Heart left ventricle (tissue), 16 donors: ENCODE measurements around the gene PSMD9. TPM values are rescaled to one million over a fixed set of nuclear protein-coding genes. Genes with fewer than 3 reads are reported as not detected.
"Not testable (repeated sequence)": the region's sequence is repeated elsewhere in the genome, so short reads cannot be mapped to it uniquely, and the experiment has no call there.

Experiments
- ATAC-seq, 4 donors: fragments of 200-7000 bp; cut with Tn5 transposase; one replicate each; pipeline ENCODE4 v1.9.1; 2020 to 2022; ENCODE audit warnings: moderate library complexity in 4 of 4, mild to moderate bottlenecking in 3 of 4, moderate number of reproducible peaks in 1 of 4
- DNase-seq, 5 donors: peaks; one replicate each; pipeline ENCODE4 v3.0.0-alpha.2; 2020
- H3K27ac ChIP-seq, 12 donors: fragments of 200-600 bp; sonication (generic) in 4 of 12; one replicate each; pipeline versions ENCODE4 v1.5.0 to v1.8.0; 2016 to 2022; ENCODE audit warnings: mild to moderate bottlenecking in 2 of 12
- H3K27me3 ChIP-seq, 9 donors: fragments of 200-600 bp; sonication (generic) in 2 of 9; one replicate each; pipeline versions ENCODE4 v1.5.1 to v1.8.0; 2016 to 2022; ENCODE audit warnings: mild to moderate bottlenecking in 3 of 9
- H3K36me3 ChIP-seq, 9 donors: fragments of 200-600 bp; sonication (generic) in 2 of 9; one replicate each; pipeline versions ENCODE4 v1.5.0 to v1.8.0; 2018 to 2022; ENCODE audit warnings: mild to moderate bottlenecking in 2 of 9
- H3K4me1 ChIP-seq, 12 donors: fragments of 200-600 bp; sonication (generic) in 4 of 12; one replicate each; pipeline versions ENCODE4 v1.5.0 to v1.8.0; 2016 to 2022; ENCODE audit warnings: mild to moderate bottlenecking in 3 of 12
- H3K4me3 ChIP-seq, 12 donors: fragments of 200-600 bp; sonication (generic) in 4 of 12; one replicate each; pipeline versions ENCODE4 v1.5.0 to v1.8.0; 2017 to 2022; ENCODE audit warnings: mild to moderate bottlenecking in 9 of 12, moderate library complexity in 4 of 12
- H3K9me3 ChIP-seq, 12 donors: fragments of 200-600 bp; sonication (generic) in 4 of 12; one replicate each; pipeline versions ENCODE4 v1.5.0 to v1.8.0; 2016 to 2022; ENCODE audit warnings: mild to moderate bottlenecking in 1 of 12
- POLR2A ChIP-seq, 2 donors: fragments of 450-650 bp; IDR thresholded peaks; one replicate each; pipeline ENCODE4 v1.6.1; 2017; ENCODE audit warnings: antibody characterized with exemption in 2 of 2, mild to moderate bottlenecking in 2 of 2, moderate library complexity in 2 of 2
- WGBS, 4 donors: extraction: QIAGEN DNeasy Blood & Tissue Kit in 2 of 4; methylation state at CpG; one replicate each; pipeline versions ENCODE4 v1.1.5 to v1.1.7; 2013 to 2018; 5-methylcytosine and 5-hydroxymethylcytosine counted together
- intact Hi-C, 10 donors: fragments of 100-400 bp; cut with DNase I; formaldehyde crosslinking; loops; one replicate each; pipeline versions ENCODE4 v1.11.1 to v1.14.2; 2022
- polyA plus RNA-seq, 2 donors: library from polyadenylated mRNA; stranded (reverse); fragments of 200-250 nt; gene quantifications; one replicate each; pipeline ENCODE4 v1.2.3, GENCODE V29; 2013
- total RNA-seq, 9 donors: library from RNA; depleted of rRNA in 2 of 9; stranded (reverse); fragments of >200 nt in 2 of 9; fragmentation: NEBNext Ultra II Directional in 3 of 9; extraction: Animal tissue kit (Norgen Biotek cat#: 25700) in 3 of 9; gene quantifications; one replicate each; pipeline versions ENCODE4 v1.1.0 to v1.2.4, GENCODE V29; 2016 to 2023
- TF ChIP-seq, protein P1 (sequence below), 12 donors: fragments of 200-600 bp; sonication (generic) in 4 of 12; IDR thresholded peaks; one replicate each; pipeline versions ENCODE4 v1.5.0 to v1.8.0; 2018 to 2022; ENCODE audit warnings: antibody characterized with exemption in 12 of 12, mild to moderate bottlenecking in 5 of 12
- donor health status: ischemic (EF 13 %, LVEDD 7.1; RV severe dilation, severe dysfunction).
- donor health status: healthy with polysubstance abuse.
- donor health status: DM: no; HTN: yes; CAD: no.
- donor health status: DM: no; HTN: no; CAD: no.
- donor health status: ischemic (EF 25% LVEDD 6.9; RV normal size, moderate dysfunction).
- donor health status: ischemic (EF 25% LVEDD 5.7; RV mildly dilated, moderate dysfunction).
- donor health status: healthy.
- donor health status: DM: yes; HTN: yes; CAD: no.
- donor health status: ischemic (EF 35%, LVEDD 5.7; RV mildly dilated, moderate dysfunction).
- donor health status: nonischemic (EF 11% LVEDD 7.7; RV severe dilation, severe dysfunction).
- donor health status: DM: yes; HTN: yes; CAD: no.
- donor health status: PGD.
- donor health status: ischemic (EF 29% LVEDD 5.4; RV normal size, mild dysfunction).
- donor health status: nonischemic (EF 23%, LVEDD 6.1; RV moderate dilation, normal function).

PSMD9 gene
- total and polyA plus RNA-seq, 11 donors = 24.8 to 133 (median 37.9) TPM

DNA sequence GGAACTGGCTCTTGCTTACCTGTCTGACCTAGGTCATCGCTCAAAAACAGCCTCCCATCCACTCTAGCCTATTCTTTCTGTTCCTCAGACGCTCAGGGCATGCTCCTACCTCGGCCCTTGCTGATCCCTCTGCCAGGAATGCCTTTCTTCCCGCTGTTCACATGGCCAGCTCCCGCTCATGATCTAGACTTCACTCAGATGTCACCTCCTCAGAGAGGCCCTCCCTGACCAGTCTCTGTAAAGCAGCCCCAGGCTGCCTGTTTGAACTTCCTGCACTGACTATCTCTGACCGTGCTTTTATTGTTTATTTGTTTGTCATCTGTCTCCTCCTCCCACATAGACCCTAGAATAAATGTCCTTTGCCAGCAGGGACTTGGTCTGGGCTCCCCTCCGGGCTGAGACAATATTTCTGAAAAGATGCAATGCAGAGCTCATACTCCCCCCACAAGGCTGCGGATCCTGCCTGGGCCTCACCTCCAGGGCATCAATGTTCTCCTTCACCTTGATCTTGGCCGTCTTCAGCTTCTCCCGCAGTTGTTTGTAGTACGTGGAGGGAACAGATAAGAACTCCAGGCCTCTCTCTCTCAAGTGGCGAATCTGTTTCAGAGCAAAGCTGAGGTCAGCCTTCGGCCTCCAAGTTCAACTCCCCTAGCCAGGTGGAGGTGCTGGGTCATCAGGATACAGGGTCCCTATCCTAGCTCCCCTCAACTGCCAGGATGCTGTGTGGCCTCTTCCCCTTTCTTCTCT is 45.2 kb upstream of the PSMD9 start:
- Histone ChIP-seq H3K4me3 (no peak overlapping the region), H3K4me1 (peaks cover 0 to 13% (median 5%) of the 10 kb centered on the region in 12 donors), H3K27me3 (no peaks in the 10 kb centered on the region), H3K27ac (no peak overlapping the region), H3K36me3 (no peaks in the 10 kb centered on the region), H3K9me3 (no peaks in the 10 kb centered on the region)
- DNase-seq = no peak
- intact Hi-C loops = loop anchor here in 1 of 10 donors (5.0 kb wide), 1 partner anchor 44 kb away; the partner anchor contains the start of gene PSMD9
- no peak for TF ChIP-seq POLR2A (IDR thresholded peaks at IDR 0.05)
- TF ChIP-seq, protein P1, sequence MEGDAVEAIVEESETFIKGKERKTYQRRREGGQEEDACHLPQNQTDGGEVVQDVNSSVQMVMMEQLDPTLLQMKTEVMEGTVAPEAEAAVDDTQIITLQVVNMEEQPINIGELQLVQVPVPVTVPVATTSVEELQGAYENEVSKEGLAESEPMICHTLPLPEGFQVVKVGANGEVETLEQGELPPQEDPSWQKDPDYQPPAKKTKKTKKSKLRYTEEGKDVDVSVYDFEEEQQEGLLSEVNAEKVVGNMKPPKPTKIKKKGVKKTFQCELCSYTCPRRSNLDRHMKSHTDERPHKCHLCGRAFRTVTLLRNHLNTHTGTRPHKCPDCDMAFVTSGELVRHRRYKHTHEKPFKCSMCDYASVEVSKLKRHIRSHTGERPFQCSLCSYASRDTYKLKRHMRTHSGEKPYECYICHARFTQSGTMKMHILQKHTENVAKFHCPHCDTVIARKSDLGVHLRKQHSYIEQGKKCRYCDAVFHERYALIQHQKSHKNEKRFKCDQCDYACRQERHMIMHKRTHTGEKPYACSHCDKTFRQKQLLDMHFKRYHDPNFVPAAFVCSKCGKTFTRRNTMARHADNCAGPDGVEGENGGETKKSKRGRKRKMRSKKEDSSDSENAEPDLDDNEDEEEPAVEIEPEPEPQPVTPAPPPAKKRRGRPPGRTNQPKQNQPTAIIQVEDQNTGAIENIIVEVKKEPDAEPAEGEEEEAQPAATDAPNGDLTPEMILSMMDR (IDR thresholded peaks at IDR 0.05) = no peak
- no peak for ATAC-seq
- 69 to 74% (median 72%) methylated on average over 13 of the region's 13 CpGs for WGBS, 4 donors

DNA sequence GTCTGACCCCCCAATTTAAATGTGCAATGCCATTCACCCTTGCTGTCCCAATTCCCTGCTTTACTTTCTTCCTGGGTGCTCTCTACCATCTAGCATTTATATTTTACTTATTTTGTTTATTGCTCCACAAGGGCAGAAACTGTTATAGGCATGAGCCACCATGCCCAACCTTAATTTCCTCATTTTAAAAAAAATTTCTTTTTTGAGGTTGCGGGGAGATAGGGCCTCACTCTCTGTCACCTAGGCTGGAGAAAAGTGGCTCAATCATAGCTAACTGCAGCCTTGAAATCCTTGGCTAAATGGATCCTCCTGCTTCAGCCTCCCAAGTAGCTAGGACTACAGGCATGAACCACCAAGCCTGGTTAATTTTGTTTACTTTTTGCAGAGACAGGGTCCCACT is 42.9 kb upstream of the PSMD9 start:
- ATAC-seq = no peak
- TF ChIP-seq, protein P1 (IDR thresholded peaks at IDR 0.05) = no peak
- TF ChIP-seq POLR2A (IDR thresholded peaks at IDR 0.05) = no peak
- Histone ChIP-seq H3K4me1 (no peaks in the 10 kb centered on the region), H3K27me3 (no peaks in the 10 kb centered on the region), H3K4me3 (no peak overlapping the region), H3K36me3 (no peaks in the 10 kb centered on the region), H3K27ac (no peak overlapping the region), H3K9me3 (no peaks in the 10 kb centered on the region)
- intact Hi-C loops = no loop called here
- 94 to 97% (median 95%) methylated on average over 1 of the region's 1 CpG for WGBS, 4 donors
- DNase-seq = no peak

DNA sequence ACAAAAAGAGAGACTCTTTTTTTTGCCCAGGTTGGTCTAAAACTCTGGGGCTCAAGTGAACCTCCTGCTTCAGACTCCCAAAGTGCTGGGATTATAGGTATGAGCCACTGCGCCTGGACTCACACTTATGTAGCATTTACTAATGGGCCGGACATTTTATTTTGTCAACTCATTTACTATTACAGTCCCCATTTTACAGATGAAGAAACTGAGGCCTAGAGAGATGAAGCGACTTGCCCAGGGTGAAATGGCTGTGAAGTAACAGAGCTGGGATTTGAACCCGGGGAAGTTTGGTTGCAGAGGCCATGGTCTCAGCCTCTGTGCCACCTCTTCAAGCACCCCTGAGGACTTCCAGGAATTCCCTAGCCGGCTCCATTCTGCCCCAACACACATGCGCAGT is 39.4 kb upstream of the PSMD9 start:
- Histone ChIP-seq H3K4me1 (no peaks in the 10 kb centered on the region), H3K27me3 (no peaks in the 10 kb centered on the region), H3K36me3 (no peaks in the 10 kb centered on the region), H3K27ac (no peak overlapping the region), H3K9me3 (no peaks in the 10 kb centered on the region), H3K4me3 (no peak overlapping the region)
- DNase-seq = no peak
- no peak for ATAC-seq
- intact Hi-C loops = no loop called here
- TF ChIP-seq, protein P1 (IDR thresholded peaks at IDR 0.05) = no peak
- no peak for TF ChIP-seq POLR2A (IDR thresholded peaks at IDR 0.05)
- 91 to 95% (median 95%) methylated on average over 6 of the region's 6 CpGs for WGBS, 4 donors

DNA sequence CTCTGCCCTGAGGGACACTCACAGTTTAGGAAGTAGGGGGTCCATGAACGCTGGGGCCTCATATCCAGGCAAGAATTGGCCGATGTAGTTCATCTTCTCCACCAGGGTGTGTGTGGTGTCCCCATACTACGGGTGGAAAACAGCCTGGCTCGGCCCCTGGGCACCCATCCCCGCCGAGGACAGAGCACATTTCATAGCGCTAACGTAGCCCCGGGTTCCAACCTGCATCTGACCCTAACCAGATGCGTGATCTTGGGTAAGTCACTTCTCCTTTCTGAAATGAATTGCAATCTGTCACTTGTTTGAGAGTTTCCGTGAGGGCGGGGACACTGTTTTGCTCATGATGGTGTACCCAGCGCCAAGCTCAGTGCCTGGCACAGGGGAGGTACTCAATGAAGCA is 38.9 kb upstream of the PSMD9 start:
- H3K36me3 ChIP-seq = no peaks in the 10 kb centered on the region
- H3K4me3 ChIP-seq = no peak overlapping the region
- H3K27me3 ChIP-seq = no peaks in the 10 kb centered on the region
- H3K9me3 ChIP-seq = no peaks in the 10 kb centered on the region
- TF ChIP-seq POLR2A (IDR thresholded peaks at IDR 0.05) = no peak
- TF ChIP-seq, protein P1 (IDR thresholded peaks at IDR 0.05) = no peak
- 79 to 86% (median 81%) methylated on average over 13 of the region's 13 CpGs for WGBS, 4 donors
- no peaks in the 10 kb centered on the region for H3K4me1 ChIP-seq
- intact Hi-C loops = no loop called here
- ATAC-seq (no peak), DNase-seq (no peak)
- H3K27ac ChIP-seq = no peak overlapping the region

DNA sequence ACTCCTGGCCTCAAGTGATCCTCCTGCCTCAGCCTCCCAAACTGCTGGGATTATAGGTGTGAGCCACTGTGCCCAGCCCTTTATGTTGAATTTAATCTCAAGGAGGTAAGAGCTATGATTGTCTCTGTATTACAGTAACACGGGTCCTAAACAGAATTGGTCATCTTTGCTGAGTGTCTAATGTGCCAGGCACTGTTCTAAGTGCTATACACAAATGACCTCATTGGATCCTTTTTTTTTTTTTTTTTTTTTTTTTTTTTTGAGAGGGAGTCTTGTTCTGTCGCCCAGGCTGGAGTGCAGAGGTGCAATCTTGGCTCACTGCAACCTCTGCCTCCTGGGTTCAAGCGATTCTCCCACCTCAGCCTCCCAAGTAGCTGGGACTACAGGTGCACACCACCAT is 36.2 kb upstream of the PSMD9 start:
- WGBS, 4 donors = 55 to 75% (median 65%) methylated on average over 3 of the region's 3 CpGs
- intact Hi-C loops, ATAC-seq: not testable (repeated sequence)

More for the DNA sequence above, 36.2 kb upstream of the PSMD9 start:
- H3K4me3 ChIP-seq, H3K27me3 ChIP-seq, H3K9me3 ChIP-seq, DNase-seq, H3K27ac ChIP-seq, H3K36me3 ChIP-seq, H3K4me1 ChIP-seq: not testable (repeated sequence)
